GM21381 (cell line): ENCODE results near the gene CLCC1.

Experiments
- ATAC-seq: cut with Tn5 transposase; IDR thresholded peaks from one replicate; pipeline ENCODE4 v1.9.1; 2021; ENCODE audit warnings: mild to moderate bottlenecking, moderate library complexity; ENCODE audit not compliant: unreplicated experiment

The CLCC1 gene

GRCh38 chr1:108916788-108917187 lies 46.5 kb downstream of the CLCC1 start:
- no peak for ATAC-seq
